ENCODE measurements around the gene SETD4. TPM values are rescaled to one million over a fixed set of nuclear protein-coding genes. Genes with fewer than 3 reads are reported as not detected.

Gene SETD4
- total RNA-seq, 2 donors from 2014 or later, result 9.9 to 32.3 TPM

- WGBS, 2 donors, result 70 to 74% methylated on average over 8 of the region's 8 CpGs
- H3K27ac ChIP-seq, result peak overlapping the region in 1 of 4 donors; percentile 43
- DNase-seq, result no peak
These were observed 37.3 kb upstream of the SETD4 start for GRCh38 chr21:36097427-36098181.

GRCh38 chr21:36096398-36097290, 36.3 kb upstream of the SETD4 start:
- TF ChIP-seq CTCF (IDR thresholded peaks at IDR 0.05), result no peak
- no peak for TF ChIP-seq POLR2A (IDR thresholded peaks at IDR 0.05)
- Histone ChIP-seq H3K36me3 (replicated peaks in 1 of 2; ENCODE audit: insufficient read depth in 1 of 2, low read depth in 2 of 2) (no peaks in the 10 kb centered on the region), H3K4me1 (no peaks in the 10 kb centered on the region), H3K4me3 (no peak overlapping the region), H3K9me3 (peaks cover 0 to 4% (median 0%) of the 10 kb centered on the region in 3 donors), H3K27me3 (no peaks in the 10 kb centered on the region), H3K27ac (no peak overlapping the region)
- intact Hi-C loops (cut with DNase I), result no loop called here
- ATAC-seq (no peak), DNase-seq (no peak)
- 41 to 43% methylated on average over 1 of the region's 1 CpG for WGBS, 2 donors

More at GRCh38 chr21:36097427-36098181, 37.3 kb upstream of the SETD4 start:
- ATAC-seq, result no peak
- H3K36me3 ChIP-seq (replicated peaks in 1 of 2; ENCODE audit: insufficient read depth in 1 of 2, low read depth in 2 of 2), result no peaks in the 10 kb centered on the region
- H3K4me3 ChIP-seq, result no peak overlapping the region
- no peak for TF ChIP-seq CTCF (IDR thresholded peaks at IDR 0.05)
- no peak for TF ChIP-seq POLR2A (IDR thresholded peaks at IDR 0.05)
- no peaks in the 10 kb centered on the region for H3K27me3 ChIP-seq
- no peaks in the 10 kb centered on the region for H3K4me1 ChIP-seq
- peaks cover 0 to 4% (median 0%) of the 10 kb centered on the region in 3 donors for H3K9me3 ChIP-seq
- intact Hi-C loops (cut with DNase I), result no loop called here

GRCh38 chr21:36093512-36093911, 33.2 kb upstream of the SETD4 start:
- 85 to 87% methylated on average over 1 of the region's 1 CpG for WGBS, 2 donors
- H3K27ac ChIP-seq, result no peak overlapping the region
- no peaks in the 10 kb centered on the region for H3K4me1 ChIP-seq
- no peak overlapping the region for H3K4me3 ChIP-seq
- no peak for DNase-seq
- no peaks in the 10 kb centered on the region for H3K27me3 ChIP-seq
- TF ChIP-seq POLR2A (IDR thresholded peaks at IDR 0.05), result no peak
- TF ChIP-seq CTCF (IDR thresholded peaks at IDR 0.05), result no peak
- H3K9me3 ChIP-seq, result peaks cover 0 to 4% (median 0%) of the 10 kb centered on the region in 3 donors
- ATAC-seq, result no peak
- intact Hi-C loops (cut with DNase I), result no loop called here
- no peaks in the 10 kb centered on the region for H3K36me3 ChIP-seq (replicated peaks in 1 of 2; ENCODE audit: insufficient read depth in 1 of 2, low read depth in 2 of 2)

GRCh38 chr21:36092681-36093080, 32.4 kb upstream of the SETD4 start:
- H3K4me3 ChIP-seq, result no peak overlapping the region
- ATAC-seq, result no peak
- no peaks in the 10 kb centered on the region for H3K4me1 ChIP-seq

More at GRCh38 chr21:36092681-36093080, 32.4 kb upstream of the SETD4 start:
- intact Hi-C loops (cut with DNase I), result no loop called here
- Histone ChIP-seq H3K36me3 (replicated peaks in 1 of 2; ENCODE audit: insufficient read depth in 1 of 2, low read depth in 2 of 2) (no peaks in the 10 kb centered on the region), H3K27me3 (no peaks in the 10 kb centered on the region), H3K9me3 (peaks cover 0 to 4% (median 0%) of the 10 kb centered on the region in 3 donors), H3K27ac (no peak overlapping the region)
- DNase-seq, result no peak
- TF ChIP-seq CTCF (IDR thresholded peaks at IDR 0.05), result no peak
- no peak for TF ChIP-seq POLR2A (IDR thresholded peaks at IDR 0.05)

Measured in body of pancreas (tissue), 4 donors.